Measurements from ENCODE around the gene PAX4. TPM values are rescaled to one million over a fixed set of nuclear protein-coding genes. Genes with fewer than 3 reads are reported as not detected.

PAX4 gene
- total and polyA plus RNA-seq, 9 of the 15 experiments (the other 6 are each of a cell fraction or from before 2014, with no cell fraction given), result not detected

GRCh38 chr7:127584648-127585043, 33.3 kb downstream of the PAX4 start:
- H2AFZ ChIP-seq (ENCODE audit: low read depth, low read length), result peak overlapping the region; percentile 97
- POLR2A ChIA-PET, result interaction anchor here (0.8 to 2.1 kb wide), 6 partner anchors 9 to 271 kb away, joined by 3 to 11 read pairs (median 6); partner anchors contain the start of gene FSCN3
- no peak for TF ChIP-seq ATF1 (CRISPR knock-in tag; IDR thresholded peaks at IDR 0.05)
- no peak for TF ChIP-seq ATF1 (tag; IDR thresholded peaks at IDR 0.05)
- no peak for TF ChIP-seq ZNF695 (CRISPR knock-in tag; IDR thresholded peaks at IDR 0.05)
- TF ChIP-seq HMGXB4 (CRISPR knock-in tag; IDR thresholded peaks at IDR 0.05), result 0 out of 2 replicates have a peak, but pooled peaks have one; percentile 51
- no peak for TF ChIP-seq TEAD4 (IDR thresholded peaks at IDR 0.05; ENCODE audit: low read length)
- TF ChIP-seq TEAD4 (CRISPR knock-in tag; IDR thresholded peaks at IDR 0.05; ENCODE audit: borderline replicate concordance), result no peak
- no peak for TF ChIP-seq MIER1 (IDR thresholded peaks at IDR 0.05; ENCODE audit: low read depth)
- TF ChIP-seq BRD4 (IDR thresholded peaks at IDR 0.05), result 0 out of 2 replicates have a peak, but pooled peaks have one; percentile 37
- TF ChIP-seq ZNF143 (CRISPR knock-in tag; IDR thresholded peaks at IDR 0.05), result 0 out of 2 replicates have a peak, but pooled peaks have one; percentile 8
- TF ChIP-seq ZBTB9 (CRISPR knock-in tag; IDR thresholded peaks at IDR 0.05), result no peak
- TF ChIP-seq TOE1 (IDR thresholded peaks at IDR 0.05; ENCODE audit: borderline replicate concordance), result no peak
- 0 out of 2 replicates have a peak, but pooled peaks have one; percentile 5 for TF ChIP-seq TOE1 (CRISPR knock-in tag; IDR thresholded peaks at IDR 0.05; ENCODE audit: borderline replicate concordance, low read depth)
- no peak for TF ChIP-seq SIX5 (IDR thresholded peaks at IDR 0.05; ENCODE audit: borderline replicate concordance in 1 of 2, insufficient read depth in 1 of 2, low read depth in 1 of 2, low read length in 2 of 2)
- no peak for TF ChIP-seq POLR3G (IDR thresholded peaks at IDR 0.05; ENCODE audit: extremely low read depth, insufficient read length, insufficient replicate concordance)

More at GRCh38 chr7:127584648-127585043, 33.3 kb downstream of the PAX4 start:
- H3K4me2 ChIP-seq (ENCODE audit: insufficient read depth, low read length), result peak overlapping the region; percentile 92
- FAIRE-seq (no peak), ATAC-seq (no peak), DNase-seq (ENCODE audit: extremely low read depth in 1 of 4, low spot score in 3 of 4) (no peak)
- H3K4me1 ChIP-seq (replicated peaks in 1 of 2; ENCODE audit: control insufficient read depth in 2 of 2, insufficient read depth in 2 of 2, low read length in 2 of 2), result peaks cover 28 to 49% of the 10 kb centered on the region in 2 experiments; a peak in 4 of 5 replicates
- CTCF ChIA-PET (ENCODE audit: low intra/inter-chr PET ratio), result no interaction called here
- peaks cover 6% of the 10 kb centered on the region; the same call in 1 of the 2 replicates for H3K9me3 ChIP-seq (replicated peaks; ENCODE audit: control insufficient read depth, insufficient read depth, low read depth, low read length)
- H3K9ac ChIP-seq (ENCODE audit: insufficient read depth in 1 of 2, low read depth in 2 of 2, low read length in 2 of 2), result peak overlapping the region; percentile 83 to 93
- no TSS peak for BruUV-seq (replicated peaks)
- intact Hi-C loops (cut with micrococcal nuclease) (loop anchor here (5.0 kb wide), 1 partner anchor 68 kb away; the partner anchor contains the start of gene SND1), in situ Hi-C loops (cut with MboI) (no loop called here)
- 3% methylated on average over 12 of the region's 12 CpGs for WGBS (ENCODE audit: insufficient coverage, low coverage, missing lambda C conversion rate)
- no peaks in the 10 kb centered on the region for H3K27me3 ChIP-seq (ENCODE audit: control insufficient read depth in 2 of 2, insufficient read depth in 2 of 2, low read length in 2 of 2)
- peaks cover 10% of the 10 kb centered on the region for H3K9me1 ChIP-seq (ENCODE audit: control insufficient read depth, insufficient read depth, low read length)
- peaks cover 34% of the 10 kb centered on the region for H3K79me2 ChIP-seq (ENCODE audit: control insufficient read depth, insufficient read depth, low read length)
- peak overlapping the region; percentile 58; the same call in 1 of the 3 replicates for H3K27ac ChIP-seq (ENCODE audit: extremely low read depth, low read depth, low read length)
- H3K36me3 ChIP-seq (ENCODE audit: control insufficient read depth, insufficient read depth, low read length), result peaks cover 43% of the 10 kb centered on the region
- peak overlapping the region; percentile 86 for H3K4me3 ChIP-seq
- H4K20me1 ChIP-seq (replicated peaks; ENCODE audit: control insufficient read depth, insufficient read depth, low read length), result peaks cover 15% of the 10 kb centered on the region

Measured in K562 (cell line).